ENCODE data around the gene RAPGEF4.

The RAPGEF4 gene

DNA sequence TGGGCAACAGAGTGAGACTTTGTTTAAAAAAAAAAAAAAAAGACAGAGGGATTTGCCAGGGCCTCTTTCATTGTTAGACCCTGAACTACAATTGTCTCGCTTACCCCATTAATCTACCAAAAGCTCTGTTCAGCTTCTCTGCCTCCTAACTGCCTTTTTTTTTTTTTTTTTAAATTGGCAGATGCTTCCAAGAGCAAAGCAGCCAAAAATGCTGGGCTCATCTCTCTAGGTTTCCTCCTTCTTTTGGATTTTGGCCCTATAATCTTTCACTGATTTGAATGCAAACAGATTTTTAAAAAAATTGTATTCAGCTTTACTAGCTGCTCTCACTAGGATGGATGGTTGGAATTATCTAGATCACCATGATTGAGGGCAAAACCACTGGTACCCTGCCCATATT lies 33.2 kb upstream of the RAPGEF4 start:
- FAIRE-seq, result no peak
- DNase-seq (ENCODE audit: insufficient read length, low spot score), result no peak
- TF ChIP-seq, protein P1, sequence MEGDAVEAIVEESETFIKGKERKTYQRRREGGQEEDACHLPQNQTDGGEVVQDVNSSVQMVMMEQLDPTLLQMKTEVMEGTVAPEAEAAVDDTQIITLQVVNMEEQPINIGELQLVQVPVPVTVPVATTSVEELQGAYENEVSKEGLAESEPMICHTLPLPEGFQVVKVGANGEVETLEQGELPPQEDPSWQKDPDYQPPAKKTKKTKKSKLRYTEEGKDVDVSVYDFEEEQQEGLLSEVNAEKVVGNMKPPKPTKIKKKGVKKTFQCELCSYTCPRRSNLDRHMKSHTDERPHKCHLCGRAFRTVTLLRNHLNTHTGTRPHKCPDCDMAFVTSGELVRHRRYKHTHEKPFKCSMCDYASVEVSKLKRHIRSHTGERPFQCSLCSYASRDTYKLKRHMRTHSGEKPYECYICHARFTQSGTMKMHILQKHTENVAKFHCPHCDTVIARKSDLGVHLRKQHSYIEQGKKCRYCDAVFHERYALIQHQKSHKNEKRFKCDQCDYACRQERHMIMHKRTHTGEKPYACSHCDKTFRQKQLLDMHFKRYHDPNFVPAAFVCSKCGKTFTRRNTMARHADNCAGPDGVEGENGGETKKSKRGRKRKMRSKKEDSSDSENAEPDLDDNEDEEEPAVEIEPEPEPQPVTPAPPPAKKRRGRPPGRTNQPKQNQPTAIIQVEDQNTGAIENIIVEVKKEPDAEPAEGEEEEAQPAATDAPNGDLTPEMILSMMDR (IDR thresholded peaks at IDR 0.05; ENCODE audit: insufficient read depth, missing control alignments), result no peak

DNA sequence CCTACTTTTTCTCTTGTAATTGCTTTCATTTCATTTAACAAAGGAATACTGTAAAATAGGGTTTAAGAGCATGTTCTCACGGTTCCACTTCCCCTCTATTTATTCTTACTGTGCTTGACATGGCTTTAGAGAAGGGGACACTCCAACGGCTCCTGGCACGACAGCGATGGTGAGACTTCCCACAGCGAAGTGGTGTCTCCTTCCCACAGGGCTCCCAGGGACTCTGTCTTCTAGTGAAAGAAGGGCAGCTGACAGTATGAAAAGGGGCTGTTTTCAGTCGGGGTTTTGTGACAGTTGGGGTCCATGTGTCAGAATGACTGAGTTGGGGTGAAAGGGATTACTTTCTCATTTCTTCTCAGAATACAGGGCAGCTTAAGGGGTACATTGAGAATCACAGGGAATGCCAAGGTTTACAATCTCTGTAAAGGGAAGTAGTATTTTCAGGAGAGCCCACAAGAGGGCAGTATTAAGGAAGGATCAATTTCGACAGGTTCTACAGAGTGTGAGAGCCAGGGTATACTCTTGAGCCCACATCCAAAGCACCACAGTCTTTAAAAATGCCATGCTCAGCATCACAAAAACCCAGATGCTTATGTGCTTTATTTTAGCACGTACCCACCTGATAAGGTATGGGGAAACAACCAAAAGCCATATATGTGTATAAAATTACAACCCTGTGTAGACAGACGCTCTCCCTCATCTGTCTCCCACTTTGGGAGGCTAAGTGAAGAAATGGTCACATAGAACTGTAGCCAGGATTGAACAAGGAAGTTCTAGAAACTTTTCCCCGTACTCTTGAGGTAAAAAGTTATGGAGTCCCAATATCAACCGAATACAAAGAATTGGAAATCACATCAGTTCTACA lies 31.3 kb upstream of the RAPGEF4 start:
- DNase-seq (ENCODE audit: insufficient read length, low spot score) (peak; percentile 21), FAIRE-seq (no peak)
- TF ChIP-seq, protein P1 (IDR thresholded peaks at IDR 0.05; ENCODE audit: insufficient read depth, missing control alignments), result peak; percentile 43

DNA sequence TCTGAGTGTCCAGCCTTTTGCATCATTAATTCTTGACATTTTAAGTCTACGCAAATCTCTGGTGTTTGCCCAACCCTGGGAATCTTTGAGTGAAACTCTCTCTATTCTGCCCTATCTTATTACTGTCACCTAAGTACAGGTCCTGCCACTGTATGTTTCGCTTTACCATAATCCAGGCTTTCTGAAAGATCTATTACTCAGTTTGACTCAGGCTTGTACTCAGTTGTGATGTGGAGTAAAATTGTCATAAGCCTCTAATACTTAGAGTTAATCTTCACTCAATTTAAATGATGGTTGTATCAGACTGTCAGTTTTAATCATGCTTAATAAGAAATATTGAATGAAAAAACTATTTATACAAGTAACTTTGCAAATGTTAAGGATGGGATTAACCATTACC lies 30.3 kb upstream of the RAPGEF4 start:
- TF ChIP-seq, protein P1 (IDR thresholded peaks at IDR 0.05; ENCODE audit: insufficient read depth, missing control alignments), result no peak
- FAIRE-seq, result no peak
- no peak for DNase-seq (ENCODE audit: insufficient read length, low spot score)

DNA sequence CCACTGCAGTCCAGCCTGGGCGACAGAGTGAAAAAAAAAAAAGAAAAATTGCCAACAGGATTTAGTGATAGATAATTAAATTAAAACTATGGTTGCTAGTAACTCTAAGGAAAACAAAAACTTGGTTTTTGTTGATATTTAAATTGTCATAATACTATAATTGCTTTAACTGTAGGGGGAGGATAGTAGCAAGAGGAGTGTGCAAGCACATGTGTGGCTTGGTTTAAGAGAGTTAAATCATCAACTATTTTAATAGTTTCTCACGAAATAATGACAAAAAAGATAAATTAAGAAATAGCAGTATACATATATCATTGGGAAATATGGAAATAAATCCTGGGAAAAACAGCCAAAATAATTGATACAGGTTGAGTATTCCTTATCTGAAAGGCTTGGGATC lies 27.4 kb upstream of the RAPGEF4 start:
- TF ChIP-seq, protein P1 (IDR thresholded peaks at IDR 0.05; ENCODE audit: insufficient read depth, missing control alignments), result no peak
- DNase-seq (ENCODE audit: insufficient read length, low spot score), result no peak
- FAIRE-seq, result no peak

DNA sequence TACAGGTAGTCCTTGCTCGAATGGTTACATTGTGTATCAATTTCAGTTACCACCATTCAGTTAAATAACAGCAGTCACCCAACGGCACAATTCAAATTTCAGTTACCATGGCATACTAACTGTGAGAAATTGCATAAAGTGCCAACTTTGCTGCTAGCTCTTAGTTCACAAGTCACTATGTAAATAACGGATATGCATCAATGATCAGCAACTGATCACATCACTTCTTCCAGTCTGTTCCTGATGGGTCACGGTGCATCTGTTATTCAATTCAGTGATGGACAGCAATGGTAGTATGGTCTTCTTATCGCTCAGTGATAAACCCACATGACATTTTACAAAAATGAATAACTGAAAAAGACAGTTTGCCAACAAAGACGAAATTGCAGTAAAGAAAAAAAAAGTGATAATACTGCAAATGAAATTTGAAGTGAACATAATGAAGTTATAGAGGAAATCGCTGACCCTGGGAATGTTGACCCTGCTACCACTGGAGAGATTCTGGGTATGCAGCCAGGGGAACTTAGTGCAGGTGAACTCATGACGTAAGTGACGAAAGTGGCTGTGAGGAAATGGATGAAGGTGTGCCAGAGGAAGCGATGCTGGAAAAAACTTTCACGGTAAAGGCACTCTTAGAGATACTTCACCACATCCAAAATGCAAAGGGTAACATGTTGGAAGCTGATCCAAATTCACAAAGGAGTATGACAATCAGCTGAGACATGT lies 25.9 kb upstream of the RAPGEF4 start:
- FAIRE-seq (no peak), DNase-seq (ENCODE audit: insufficient read length, low spot score) (no peak)
- TF ChIP-seq, protein P1 (IDR thresholded peaks at IDR 0.05; ENCODE audit: insufficient read depth, missing control alignments), result no peak

DNA sequence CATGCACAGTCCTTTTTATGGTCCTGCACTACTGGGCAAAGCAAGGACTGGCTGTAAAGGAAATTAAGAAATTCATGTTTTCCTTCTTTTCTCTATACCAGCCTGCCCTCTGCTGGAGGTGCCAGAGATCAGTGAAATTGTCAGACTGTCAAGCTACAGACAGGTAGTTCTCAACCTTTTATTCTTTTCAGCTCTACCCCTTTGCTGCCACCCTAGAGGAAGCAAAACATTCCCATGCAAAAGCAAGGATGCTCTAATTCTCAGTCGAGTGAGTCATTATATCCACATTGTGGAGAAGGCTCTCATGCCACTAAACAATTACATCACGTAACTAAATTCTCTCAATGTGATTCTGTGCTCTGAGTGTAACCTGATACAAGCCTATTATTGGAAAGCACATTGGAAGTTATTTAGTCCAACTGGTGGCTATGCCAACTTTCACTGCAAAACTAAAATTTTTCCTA lies 25.0 kb upstream of the RAPGEF4 start:
- DNase-seq (ENCODE audit: insufficient read length, low spot score) (peak; percentile 24), FAIRE-seq (peak; percentile 63)
- TF ChIP-seq, protein P1 (IDR thresholded peaks at IDR 0.05; ENCODE audit: insufficient read depth, missing control alignments), result peak; percentile 85
